HS-5 (cell line): ENCODE results near the gene KIF26B.

Experiments
- DNase-seq: peaks from one replicate; pipeline ENCODE4 v3.0.0-alpha.2; 2012; ENCODE audit warnings: low read depth

KIF26B gene

GRCh38 chr1:245512980-245513578 lies 358.3 kb downstream of the KIF26B start:
- no peak for DNase-seq

GRCh38 chr1:245516284-245516759 lies 361.5 kb downstream of the KIF26B start:
- no peak for DNase-seq

DNA sequence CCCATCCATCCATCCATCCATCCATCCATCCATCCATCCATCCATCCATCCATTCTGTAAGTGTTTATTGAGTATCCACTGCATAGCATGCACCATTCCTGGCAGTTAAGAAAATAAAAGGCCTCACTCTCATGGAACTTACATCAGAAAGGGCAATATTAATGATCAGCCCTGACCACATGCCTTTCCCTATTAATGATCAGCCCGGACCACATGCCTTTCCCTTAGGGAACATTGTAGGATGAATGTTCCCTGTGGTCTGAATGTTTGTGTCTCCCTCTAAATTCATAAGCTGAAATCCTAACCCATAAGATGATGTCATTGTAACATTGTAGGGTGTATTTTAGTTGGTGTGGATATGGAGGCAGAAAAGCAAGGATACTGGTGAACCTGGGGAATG lies 365.8 kb downstream of the KIF26B start:
- no peak for DNase-seq

DNA sequence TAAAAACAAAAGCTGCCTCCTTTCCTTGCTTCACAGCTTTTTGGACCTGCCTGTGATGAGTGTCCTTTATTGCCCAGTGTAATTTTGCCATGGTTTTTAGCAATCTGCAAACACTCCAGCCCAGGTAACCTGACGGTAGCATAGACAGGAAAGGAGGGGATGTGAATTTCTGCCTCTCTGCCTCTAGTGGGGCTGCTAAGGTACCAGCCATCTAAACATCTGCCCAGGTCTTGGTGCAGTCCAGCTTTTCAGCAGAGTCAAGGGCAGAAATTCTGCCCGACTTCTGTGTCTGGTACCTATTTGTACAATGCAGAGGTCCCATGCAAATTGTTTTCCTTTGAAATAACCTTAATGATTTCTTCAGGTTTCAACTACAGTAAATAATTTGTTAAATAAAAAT lies 371.4 kb downstream of the KIF26B start:
- no peak for DNase-seq

DNA sequence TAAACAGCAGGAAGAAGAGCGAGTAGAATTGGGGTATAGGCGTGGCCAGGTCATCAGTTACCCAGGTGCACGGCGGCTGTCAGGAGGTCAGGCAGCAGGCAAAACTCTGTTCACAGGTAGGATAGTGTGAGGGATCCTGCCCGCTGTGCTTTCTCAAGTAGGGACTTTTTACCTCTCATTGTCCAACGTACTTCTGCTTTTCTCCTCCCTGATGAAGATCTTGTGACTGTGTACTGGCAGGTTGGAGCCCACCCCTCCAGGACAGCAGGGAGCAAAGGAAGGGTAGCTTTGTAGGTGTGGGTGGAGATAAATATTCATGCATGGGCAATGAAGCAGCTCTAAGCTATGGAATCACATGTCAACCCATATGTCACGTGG lies 373.5 kb downstream of the KIF26B start:
- no peak for DNase-seq

GRCh38 chr1:245530937-245531336 lies 376.2 kb downstream of the KIF26B start:
- no peak for DNase-seq

- DNase-seq: no peak
Measured at GRCh38 chr1:245537992-245538391, 383.2 kb downstream of the KIF26B start.

- DNase-seq: no peak
Measured at GRCh38 chr1:245538671-245539070, 383.9 kb downstream of the KIF26B start.

DNA sequence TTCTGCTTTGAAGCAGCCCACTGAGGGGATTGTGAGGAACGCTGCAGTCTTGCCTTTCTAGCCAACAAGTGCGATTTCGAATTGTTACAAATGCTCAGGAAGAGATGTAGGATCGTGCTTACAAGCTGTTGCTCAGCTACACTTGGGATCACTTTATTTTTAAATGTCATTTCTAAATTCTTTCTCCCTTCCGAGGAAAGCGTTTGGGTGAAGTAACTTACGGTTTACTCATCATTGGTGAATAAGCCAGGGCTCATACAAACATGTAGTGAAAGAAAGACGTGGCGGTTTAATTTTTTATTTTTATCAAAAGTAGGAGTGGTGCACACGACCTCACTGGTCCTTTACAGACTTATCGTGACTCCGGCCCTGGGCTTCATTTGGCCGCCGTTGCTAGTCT lies 386.6 kb downstream of the KIF26B start:
- DNase-seq: no peak

DNA sequence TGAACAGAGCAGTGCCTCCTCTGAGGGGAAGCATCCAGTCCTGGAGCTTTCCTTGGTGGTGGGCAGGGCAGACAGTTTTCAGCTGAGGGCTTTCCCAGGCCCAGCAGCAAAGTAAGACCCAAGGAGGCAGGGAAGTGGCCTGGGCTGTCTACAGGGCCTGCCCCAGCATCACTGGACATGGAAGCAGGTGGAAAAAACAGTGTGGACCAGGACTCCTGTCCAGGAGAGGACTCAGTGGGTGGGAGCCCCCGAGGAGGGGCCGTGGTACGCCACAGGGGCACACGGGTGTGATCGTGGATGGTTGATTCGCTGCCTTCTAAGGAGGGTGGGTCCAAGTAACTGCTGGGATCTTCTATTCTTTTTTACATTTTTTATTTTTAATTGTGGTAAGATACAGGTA lies 387.6 kb downstream of the KIF26B start:
- DNase-seq: no peak

DNA sequence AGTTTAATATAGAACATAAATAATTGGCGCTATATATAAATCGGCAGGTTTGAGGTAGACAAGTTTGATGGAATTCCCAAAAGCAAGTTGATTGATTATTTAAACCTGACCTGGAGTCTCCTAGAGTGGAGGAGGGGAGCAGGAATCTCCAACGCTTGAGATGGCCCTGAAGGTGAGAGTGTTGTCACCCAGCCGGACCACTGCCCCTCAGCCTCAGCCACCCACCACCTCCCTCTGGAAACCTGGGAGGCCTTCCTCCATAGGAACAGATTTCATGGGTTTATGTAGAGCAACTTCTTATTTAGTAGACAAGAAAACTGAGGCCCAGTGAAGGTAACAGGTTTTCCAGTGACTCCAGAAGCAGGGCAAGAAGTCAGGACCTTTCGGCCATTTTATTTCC lies 389.5 kb downstream of the KIF26B start:
- DNase-seq: no peak

GRCh38 chr1:245546875-245547274 lies 392.1 kb downstream of the KIF26B start:
- DNase-seq: no peak

GRCh38 chr1:245549996-245550719 lies 395.4 kb downstream of the KIF26B start:
- DNase-seq: no peak

DNA sequence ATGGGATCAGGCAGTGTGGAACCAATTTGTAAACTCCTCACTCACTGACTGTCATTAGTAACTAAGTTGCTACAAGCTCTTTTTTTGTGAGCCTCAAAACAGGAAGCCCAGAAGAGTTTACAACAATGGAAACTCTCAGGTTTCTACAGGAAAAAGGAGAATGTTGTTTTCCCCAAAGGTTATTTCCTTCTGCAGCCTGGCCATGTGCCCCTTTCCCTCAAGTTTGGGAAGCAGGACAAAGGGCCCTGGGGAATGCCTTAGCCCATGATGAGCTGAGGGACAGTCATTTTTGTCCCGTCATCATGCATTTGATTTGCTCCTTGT lies 395.9 kb downstream of the KIF26B start:
- no peak for DNase-seq

GRCh38 chr1:245551536-245551935 lies 396.8 kb downstream of the KIF26B start:
- DNase-seq: no peak

DNA sequence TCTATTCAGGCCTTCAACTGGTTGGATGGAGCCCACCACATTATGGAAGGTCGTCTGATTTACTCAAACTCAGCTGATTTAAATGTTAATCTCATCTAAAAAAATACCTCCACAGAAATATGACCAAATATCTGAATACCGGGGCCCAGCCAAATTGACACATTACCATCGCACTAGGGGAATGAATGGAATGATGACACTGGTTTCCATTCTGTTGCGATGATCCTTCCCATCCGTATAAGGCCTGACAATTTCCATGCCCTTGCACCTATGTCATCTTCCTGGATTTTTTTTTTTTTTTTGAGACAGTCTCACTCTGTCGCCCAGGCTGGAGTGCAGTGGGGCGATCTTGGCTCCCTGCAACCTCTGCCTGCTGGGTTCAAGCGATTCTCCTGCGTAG lies 397.5 kb downstream of the KIF26B start:
- DNase-seq: no peak

GRCh38 chr1:245556057-245556456 lies 401.3 kb downstream of the KIF26B start:
- DNase-seq: no peak

DNA sequence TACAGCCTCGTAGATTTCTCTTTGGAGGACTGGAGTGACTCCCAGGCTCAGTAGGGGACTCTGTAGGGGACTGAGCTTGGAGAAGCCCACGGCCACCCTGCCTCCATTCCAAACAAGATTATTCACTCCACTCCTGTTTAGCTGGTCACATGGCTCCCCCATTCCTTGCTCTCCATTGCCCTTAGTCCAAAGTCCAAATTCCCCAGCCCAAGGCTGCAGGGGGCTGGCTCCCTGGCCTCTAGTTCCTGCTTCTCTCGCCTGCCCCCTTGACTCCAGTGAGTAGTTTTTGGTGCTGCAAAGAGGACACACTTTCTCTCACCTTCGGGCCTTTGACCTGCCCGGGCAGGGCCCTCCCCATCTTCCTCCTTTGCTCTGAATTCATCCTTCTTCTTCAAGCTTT lies 403.3 kb downstream of the KIF26B start:
- no peak for DNase-seq

GRCh38 chr1:245560316-245560859 lies 405.6 kb downstream of the KIF26B start:
- no peak for DNase-seq

DNA sequence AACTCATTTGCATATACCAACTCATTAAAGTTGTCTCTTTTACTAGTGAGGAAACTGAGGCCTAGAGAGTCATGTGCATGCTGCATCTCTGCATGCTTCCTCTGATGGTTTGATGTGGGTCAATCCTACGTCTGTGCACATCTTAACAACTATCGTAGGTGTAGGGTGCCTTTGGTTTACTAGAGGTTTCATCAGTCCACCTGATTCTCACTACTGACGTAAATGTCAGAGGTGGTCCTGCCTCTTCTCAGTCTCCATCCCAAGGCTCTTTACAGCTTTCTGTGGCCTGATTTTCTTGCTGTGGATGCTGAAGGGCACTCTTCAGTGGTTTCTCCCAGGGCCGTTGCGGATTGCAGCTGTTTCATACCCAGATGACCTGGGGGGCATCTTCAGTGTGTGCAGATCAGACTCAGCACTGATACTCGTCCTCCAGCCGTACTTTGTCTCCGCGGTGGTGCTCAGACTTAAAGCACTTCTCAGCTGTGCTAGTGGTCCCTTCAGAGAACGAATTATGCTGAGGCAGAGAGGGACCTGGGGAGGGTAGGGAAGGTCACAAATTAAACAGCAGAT lies 407.0 kb downstream of the KIF26B start:
- no peak for DNase-seq

DNA sequence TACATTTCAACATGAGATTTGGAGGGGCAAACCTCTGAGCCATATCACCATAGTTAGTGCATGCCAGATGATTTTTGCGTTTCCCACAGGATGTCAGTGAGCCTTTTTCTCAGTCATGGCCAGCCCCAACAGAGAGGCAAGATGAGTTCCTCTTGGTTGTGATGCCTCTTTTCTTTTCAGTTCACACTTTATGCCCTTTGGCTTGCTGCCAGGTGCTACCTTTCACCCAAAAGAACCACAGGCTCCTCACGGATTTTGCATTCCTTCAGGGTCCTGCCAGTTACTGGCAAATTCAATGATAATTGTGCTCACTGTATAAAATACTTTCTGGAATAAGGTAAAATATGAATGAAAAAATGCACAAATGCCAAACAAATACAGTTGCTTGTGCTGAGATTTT lies 411.3 kb downstream of the KIF26B start:
- no peak for DNase-seq

DNA sequence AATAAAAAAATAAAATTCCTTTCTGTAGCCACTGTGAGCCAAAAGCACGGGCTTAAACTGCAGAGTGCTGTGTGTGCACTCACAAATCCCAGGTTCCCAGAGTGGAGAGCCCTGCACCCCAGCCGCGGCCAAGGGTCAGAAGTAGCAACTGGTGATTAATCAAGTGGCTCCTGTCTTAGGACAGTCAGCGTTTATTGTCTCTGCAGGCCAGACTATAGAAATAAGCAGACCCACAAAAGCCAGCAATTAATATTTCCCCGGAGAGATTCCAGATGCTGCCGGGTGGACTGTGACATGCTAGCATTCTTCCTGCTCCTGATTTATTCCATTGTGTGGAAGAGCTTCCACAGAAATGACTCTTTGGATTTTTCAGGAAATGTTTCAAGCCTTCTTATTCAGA lies 412.2 kb downstream of the KIF26B start:
- no peak for DNase-seq

- DNase-seq: no peak
Measured at GRCh38 chr1:245571815-245572294, 417.1 kb downstream of the KIF26B start.
